NOMO-1 treated with DMSO at 0.1 percent for 48 hours (cell line): Measurements from ENCODE around the gene SMARCD2.
A peak's percentile ranks its signal among the peaks of the same experiment; 100 is the strongest.

Source experiments
- DNase-seq: peaks from one replicate; lab custom pipeline; 2025; ENCODE audit not compliant: unreplicated experiment; lab: John Stamatoyannopoulos, UW

SMARCD2 gene

DNA sequence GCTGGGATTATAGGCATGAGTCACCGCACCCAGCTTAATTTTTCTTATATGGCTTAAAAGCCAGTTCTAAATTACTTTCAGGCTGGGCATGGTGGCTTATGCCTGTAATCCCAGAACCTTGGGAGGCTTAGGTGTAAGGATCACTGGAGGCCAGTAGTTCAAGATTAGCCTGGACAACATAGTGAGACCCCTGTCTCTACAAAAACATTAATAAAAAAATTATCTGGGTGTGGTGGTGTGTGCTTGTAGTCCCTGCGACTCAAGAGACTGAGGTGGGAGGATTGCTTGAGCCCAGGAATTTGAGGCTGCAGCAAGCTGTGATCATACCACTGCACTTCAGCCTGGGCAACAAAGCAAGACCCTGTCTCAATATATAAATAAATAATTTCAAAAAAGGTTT is 10.8 kb upstream of the SMARCD2 start:
- DNase-seq = no peak

DNA sequence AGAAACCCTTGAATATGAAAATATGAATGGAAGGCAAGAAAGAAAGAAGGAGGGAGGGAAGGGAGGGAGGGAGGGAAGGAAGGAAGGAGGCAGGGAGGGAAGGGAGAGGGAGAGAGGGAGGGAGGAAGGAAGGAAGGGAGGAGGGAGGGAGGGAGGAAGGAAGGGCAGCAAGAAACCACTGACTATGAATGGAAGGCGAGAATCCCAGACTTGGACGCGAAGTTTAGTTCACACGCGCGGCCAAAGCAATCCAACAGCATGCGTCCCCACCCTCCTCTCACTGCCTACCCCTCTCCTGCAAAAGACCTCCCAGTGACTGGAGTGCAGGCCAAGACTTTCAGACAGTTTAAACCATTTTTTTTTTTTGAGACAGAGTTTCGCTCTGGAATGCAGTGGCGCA is 7.9 kb upstream of the SMARCD2 start:
- DNase-seq = no peak

DNA sequence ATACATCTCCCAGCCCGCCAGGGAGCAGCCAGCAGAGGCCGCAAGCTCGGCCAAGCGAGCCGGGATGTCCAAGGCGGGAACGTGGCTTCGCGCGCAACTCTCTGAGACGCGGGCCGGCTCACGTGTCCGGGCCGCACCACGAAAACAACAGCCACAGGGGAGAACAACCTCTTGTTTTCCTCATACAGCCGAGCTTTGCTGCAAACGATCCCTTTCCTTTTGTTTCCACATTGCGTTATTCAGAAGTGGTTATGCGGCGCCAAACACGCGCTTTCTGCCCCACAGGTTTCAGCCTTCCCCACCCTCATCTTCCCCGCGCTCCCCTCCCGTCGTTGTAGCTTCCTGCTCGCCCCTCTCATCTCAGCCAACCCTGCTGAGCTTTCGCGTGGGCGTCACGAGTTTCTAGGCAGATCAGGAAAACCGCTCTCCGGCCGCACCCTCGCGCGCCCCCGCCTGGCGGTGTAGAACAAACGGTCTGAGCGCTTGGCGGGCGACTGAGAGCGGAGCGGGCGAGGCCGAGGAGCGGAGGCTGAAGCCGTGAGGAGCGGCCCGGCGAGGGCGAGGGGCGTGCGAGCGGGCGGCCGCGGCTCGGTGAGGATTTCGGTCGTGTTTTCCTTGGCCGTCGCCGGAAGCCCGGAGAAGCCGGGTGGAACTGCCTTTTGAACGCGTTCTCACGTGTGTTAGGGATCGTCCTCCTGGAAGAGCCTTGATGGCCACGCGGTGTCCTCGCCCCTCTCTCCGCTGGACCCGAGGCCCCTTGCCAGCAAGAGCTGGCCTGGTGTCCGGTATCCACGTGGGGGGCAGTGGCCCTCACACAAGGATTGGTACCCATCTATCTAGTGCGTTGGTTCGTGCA is 6.6 kb upstream of the SMARCD2 start:
- peak; percentile 95 for DNase-seq

DNA sequence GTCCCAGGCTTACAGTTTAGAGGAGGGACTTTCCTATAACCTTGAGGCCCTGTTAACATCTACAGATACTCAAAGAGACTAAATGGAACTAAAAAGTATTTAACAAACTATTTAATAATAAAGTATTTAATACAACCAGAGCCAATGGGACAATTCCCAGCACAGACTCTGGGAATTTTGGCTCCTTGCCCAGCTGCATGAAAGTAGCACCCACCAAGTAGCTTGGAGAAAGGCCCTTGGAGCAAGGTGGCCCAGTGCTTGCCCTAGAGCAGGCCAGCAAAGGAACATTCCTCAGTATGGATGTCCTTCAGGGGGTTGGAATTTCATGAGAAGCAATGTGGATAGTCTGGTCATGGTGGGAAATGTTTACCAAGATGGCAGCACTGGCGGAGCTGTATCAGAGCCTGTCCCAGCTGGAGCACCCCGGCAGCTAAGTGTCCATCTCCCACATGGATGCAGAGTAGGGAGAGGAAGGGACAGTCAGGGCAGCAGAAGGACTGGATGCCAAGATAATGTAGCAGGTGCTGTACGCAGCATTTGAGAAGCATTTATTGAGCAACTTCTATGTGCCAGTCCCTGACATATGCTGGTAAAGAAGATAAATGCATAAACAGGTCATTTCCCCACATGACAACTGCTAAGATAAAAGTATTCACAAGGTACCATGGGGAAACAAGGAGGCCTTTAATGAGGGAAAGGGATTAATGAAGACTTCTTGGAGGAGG is 5.2 kb upstream of the SMARCD2 start:
- DNase-seq = no peak

DNA sequence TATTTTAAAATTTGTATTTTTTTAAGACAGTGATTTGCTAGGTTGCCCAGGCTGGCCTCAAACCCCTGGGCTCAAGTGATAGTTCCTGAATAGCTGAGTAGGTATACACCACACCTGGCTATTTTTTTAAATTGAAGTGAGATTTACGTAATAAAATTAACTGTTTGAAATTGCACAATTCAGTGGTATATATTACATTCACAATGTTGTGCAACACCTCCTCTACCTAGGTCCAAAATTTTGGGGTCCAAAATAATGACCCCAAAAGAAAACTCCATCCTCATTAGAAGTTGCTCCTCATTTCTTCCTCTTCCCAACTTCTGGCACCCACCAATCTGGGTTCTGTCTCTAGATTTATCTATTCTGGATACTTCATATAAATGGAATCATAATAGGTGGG is 3.0 kb upstream of the SMARCD2 start:
- DNase-seq = no peak

DNA sequence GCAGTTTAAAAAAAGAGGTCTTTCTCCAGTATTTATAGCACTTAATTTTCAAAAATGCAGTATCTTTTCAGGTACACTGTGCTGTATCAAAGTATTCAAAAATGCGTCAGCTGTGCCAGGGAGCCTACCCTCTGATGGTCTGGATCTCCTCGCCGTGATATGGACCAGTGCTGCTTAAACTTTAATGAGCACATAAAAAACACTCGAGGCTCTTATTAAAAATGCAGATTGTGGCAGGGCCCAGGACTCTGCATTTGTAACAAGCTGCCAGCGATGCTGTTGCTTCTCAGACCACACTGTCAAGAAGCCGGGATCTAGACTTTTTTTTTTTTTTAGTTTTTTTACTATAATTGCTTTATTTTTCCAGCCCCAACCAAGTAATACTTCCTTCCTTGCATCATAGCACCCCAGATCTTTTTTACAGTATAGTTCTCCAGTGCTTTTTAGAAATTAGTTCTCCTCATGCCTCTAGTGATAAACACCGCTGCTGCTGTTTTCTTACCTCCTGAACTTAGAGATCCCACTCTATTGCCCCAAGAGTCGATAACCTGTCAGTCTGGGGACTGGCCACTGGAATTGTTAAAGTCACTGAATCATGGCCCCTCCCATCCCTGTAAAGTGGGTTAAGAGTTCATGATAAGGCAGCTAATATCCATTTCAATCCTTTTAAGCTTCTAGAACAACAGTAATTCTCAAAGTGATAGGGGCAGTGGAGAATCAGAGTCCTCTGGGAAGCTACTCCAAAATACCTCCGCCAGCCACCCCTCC is 1.6 kb upstream of the SMARCD2 start:
- no peak for DNase-seq

DNA sequence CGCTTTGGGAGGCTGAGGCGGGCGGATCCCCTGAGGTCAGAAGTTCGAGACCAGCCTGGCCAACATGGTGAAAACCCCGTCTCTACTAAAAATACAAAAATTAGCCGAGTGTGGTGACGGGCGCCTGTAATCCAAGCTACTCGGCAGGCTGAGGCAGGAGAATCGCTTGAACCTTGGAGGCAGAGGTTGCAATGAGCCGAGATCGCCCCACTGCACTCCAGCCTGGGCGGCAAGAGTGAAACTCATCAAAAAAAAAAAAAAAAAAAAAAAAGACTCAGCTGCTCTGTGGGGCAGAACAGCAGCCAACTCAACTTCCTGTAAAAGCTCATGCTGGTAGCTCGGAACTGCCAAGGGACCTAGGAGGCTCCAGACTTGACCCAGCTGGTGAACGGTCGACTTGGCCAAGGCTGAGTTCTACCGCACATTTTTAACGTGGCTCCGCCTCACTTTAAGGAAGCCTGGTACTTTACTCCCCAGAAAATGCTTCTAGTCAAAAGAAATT is 953 bp upstream of the SMARCD2 start:
- peak; percentile 60 for DNase-seq

DNA sequence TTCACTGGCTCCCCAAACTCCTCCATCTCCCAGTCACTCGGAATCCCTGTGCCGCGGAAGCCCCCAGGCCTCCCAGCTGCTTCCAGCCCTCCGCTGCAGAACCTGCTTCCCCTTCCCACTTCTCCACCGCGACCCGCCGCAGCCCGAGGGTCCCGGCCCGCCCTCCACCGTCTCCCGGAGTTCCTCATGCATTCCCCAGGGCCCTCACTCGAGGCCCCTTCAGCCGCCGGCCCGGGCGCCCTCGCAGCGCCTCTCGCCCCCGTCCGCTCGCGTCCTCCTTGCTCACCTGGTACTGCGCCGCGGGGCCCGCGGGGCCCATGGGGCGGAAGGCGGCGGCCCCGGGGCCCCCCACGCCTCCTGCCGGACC is 329 bp downstream of the SMARCD2 start:
- peak; percentile 23 for DNase-seq

DNA sequence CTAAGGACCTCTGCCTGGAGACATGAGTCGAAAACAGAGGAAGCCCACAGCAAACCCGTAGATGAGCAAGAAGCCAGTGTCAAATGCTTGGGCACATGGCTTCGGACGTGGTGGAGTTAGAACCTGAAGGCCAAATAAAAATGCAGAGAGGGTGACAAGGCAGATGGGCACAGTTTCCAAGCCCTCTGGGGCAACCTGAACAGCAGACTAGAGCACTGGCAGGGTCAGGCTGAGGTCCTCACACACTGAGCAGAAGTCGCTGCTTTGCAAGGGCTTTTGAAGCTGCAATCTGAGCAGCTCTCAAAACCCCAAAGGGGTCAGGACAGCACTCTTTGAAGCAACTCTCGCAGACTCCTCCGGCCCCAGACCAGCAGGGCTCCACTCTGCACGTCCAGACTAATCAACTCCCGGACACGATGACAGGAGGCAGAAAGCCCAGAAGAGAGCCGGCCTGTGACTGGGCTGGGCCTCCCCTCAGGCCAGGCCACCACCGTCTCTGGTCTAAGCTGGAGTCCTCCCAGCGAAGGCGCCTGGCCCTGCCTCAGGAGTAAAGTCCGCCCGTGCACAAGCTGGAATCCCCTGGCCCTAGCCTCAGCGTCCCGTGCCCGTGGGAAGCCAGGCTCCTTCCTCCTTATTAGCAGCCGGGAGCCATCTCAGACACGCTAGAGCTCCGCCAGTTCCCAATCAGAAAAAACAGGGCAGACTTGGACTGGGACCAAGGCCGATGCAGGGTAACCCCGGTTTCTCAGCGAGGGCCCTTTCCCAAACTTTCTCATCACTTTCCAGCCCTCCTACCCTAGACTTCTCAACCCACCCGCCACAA is 924 bp downstream of the SMARCD2 start:
- DNase-seq = no peak

DNA sequence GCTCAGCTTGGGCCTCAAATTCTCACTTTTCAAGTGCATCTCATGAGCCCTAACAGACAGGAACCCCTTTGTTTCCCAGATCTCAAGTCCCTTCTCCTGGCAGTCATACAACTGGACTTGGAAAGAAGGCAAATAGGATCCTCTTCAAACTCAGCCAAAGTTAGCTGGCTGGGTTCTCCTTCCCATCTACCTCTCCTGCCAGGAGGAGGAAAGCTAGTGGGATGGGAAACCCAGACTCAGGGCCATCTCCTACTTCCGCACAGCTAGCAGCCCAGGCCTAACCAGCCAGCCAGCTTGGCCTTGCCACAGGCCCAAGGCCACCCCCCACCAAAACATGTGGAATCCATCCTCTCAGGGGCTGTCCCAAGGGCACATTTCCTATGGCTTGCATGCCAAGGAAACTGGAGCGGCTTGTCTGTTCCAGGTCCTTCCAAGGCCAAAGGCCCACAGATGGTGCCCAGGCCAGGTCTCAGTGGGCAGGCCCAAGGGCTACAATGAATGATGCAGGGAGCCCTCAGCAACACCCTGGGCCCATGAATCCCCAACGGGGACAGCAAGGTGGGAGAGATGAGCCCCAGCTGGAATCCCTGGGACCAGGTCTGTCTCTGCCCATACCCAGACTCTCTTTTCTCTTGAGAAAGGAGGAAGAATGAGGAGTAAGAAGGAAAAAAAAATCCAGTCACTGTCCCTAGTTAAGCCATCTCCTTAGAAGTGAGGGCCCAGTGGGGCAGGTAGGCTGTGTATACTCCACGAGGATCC is 1.7 kb downstream of the SMARCD2 start:
- DNase-seq = no peak

DNA sequence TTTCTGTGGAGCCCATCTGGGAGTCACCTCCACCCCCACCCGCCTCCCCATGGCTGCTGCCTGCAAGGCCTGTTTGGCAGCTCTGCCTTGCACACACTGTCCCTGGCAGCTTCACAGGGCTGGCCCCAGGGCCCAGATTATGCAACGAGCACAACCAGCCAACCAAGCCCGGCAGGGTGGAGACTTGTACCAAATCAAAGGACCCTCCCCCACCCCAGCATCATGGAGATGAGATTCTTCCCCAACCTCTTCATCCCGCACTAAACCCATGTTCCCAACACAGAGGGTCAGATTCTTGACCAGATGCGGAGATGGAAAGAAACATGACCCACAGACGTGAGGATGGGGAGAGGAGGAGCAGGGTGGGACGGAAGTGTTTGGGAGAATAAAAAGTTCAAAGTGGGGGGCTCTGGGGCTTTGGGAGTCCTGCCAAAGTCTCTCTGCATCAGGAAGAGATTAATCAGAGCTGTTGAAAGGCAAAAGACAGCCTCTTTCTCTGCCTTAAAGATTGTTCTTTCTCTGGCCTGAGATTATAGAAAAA is 3.8 kb downstream of the SMARCD2 start:
- no peak for DNase-seq

DNA sequence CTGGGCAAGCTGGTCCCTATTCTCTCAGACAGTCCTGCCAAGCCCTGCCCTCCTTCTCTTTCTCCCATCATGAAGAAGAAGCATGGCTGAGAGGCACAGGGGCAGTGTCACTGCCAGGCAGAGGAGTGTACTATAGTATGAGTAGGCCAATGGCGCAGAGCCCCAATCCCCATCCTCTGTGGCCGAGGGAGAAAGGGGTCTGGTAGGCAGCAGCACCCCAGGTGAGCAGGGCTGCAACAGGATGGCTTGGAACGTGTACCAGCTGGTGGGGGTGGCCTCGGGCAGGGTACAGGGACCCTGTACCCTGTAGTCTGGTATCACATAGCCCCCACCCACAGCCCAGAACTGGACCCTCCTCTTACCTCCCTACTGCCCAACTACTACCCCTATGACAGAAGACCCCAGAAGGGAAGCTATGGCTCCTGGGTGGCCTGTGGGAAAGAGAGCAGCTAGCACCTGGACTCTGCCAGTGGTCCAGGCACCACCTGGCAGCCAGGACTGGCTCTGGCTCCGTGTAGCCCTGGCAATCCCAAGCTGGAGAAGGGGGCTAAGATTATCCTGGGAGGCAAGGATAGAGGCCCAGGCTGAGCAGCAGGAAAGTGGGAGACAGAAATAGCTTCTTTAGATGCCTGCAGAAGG is 4.4 kb downstream of the SMARCD2 start:
- no peak for DNase-seq

DNA sequence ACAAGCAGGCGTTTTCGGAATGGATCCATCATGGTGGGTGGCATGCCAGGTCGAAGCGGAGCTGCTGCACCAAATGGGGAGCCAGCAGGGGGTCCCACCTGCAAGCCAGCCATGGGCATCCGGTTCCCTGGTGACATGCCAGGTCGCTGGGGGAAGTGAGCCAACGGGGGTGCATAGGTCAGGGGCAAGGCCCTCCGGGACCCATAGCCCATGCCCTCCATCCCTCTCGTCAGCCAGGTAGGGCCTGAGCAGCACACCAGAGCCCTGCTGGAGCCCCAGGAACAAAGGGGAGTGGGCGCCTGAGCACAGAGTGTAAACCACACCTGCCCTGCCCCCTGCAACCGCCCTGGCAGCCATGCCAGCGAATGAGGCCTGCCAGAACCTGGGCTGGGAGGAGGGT is 5.0 kb downstream of the SMARCD2 start:
- DNase-seq = no peak

DNA sequence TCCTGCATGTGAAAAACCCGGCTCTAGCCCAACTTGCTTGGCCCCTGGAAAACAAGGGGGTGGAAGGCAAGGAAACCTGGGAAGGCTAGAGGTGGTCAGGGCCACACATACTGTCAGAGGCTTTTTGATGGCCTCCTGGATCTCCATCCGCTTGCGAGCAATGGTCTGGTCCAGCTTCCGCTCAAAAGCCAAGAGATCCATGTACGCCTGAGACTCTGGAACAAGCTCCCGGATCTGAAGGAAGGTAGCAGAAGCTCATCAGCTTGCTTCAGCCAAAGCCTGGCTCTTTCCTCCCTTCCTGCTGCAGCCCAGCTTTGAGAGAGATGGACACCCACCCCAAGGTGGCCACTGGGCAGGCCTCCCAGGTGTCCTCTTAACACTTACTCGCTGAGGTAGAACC is 5.7 kb downstream of the SMARCD2 start:
- no peak for DNase-seq

DNA sequence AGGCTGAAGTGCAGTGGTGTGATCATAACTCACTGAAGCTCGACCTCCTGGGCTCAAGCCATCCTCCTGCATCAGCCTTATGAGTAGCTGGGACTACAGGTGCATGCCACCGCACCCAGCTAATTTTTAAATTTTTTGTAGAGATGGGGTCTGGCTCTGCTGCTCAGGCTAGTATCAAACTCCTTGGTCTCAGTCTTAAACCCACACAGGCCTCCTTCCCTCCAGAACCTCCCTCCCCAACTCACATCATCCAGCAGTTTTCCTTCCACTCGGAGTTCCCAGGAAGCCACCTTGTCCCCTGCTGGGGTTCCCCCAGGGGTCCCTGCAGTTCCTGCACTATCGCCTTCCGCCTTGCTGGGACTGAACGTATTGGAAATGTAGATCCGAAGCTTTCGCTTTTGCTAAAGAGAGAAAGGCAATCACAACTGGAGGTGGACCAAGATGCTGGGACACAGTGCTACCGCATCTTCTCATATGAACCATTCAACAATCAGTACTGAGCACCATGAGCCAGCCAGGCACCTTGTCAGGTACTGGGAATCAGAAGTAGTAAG is 7.2 kb downstream of the SMARCD2 start:
- DNase-seq = no peak

DNA sequence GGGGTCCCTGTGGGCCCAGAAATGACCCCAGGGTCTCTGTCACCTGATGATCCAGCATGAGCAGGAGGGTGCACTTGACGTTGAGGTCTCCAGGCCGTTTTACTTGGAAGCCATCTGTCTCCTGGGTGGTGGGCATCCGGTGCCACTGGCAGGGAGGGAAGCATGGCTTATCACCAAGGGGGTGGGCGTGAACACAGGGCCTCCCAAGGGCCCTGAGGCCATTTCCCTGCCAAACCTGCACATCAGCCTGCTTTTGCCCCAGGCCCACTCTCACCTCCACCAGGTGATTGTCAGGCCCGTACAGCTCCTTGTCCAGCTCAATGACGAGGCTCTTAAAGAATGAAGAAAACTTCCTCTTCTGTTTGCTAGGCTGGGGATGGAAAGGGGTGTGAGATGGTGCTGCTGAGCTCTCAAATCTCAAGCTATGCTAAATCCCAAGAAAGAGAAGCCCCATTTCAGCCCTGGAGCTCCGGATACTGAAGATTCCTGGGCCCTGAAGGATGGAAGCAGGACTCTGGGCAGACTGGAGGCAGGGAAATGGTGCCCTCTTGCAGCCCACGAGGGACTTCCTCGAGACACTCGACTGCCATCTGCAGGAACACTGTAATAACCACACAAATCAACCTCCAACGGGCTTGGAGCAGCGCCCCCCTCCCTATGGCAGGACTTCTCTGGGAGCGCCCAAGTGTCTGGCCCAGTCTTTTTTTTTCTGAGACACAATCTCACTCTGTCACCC is 7.9 kb downstream of the SMARCD2 start:
- peak; percentile 86 for DNase-seq

DNA sequence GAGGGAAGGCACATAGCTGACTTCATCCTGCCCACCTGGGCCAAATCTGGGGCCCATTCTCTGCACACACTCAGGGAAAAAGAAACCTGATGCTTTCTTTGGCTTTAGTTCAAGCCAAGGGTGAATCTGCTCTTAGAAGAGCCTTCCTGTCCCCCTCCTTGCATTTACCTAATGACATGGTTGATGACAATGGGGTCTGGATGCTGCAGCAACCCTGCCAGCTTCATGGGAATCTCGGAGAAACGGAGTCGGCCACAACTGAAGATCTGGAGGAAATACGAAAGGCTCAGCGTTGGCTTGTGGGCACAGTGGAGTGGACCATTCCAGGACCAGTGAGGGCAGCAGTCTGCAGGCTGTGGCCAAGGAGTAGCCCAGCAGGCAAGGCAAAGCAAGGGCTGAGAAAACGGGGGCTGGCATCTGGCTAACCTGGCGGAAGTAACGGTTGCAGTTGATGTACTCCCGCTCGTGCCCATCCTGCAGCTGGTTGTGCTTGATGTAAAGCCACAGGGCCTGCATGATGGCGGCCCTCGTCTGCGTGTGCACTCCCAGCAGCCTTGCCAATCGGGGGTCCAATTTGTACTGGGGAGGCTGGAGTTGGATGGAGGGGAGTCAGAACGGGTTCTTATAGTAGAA is 8.6 kb downstream of the SMARCD2 start:
- DNase-seq = no peak
